ENCODE measurements around the gene ASPRV1. TPM values are rescaled to one million over a fixed set of nuclear protein-coding genes. Genes with fewer than 3 reads are reported as not detected.

Gene ASPRV1
- total RNA-seq, 2 experiments from 2014 or later, result 0.65 to 0.76 TPM

DNA sequence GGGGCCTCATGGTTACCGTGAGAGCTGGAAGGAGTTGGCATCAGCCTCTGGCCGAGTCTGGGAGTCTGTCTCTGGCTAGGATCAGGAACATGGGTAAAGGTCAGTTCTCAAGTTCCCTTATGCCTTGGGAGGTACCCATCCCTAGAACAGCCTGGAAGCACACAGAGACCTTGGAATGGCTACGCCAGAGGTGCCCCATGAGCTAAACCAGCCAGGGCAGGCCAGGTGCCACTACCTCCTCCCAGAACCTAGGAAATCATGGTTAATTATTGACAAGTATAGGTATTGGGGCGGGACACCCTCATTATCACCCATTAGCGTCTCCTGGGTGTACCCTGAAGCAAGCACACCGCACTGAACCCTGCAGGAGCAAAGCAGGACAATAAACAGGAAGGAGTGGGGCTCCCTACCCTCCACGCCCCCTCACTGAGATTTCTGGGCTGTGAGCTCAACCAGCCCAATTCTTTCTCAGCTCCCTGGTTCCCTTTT is 3.0 kb upstream of the ASPRV1 start:
- intact Hi-C loops (cut with micrococcal nuclease), result no loop called here
- Mint-ChIP-seq H3K36me3 (ENCODE audit: low read depth) (no peaks in the 10 kb centered on the region), H3K27me3 (no peaks in the 10 kb centered on the region), H3K27ac (no peak overlapping the region), H3K9me3 (no peaks in the 10 kb centered on the region), H3K4me3 (no peak overlapping the region), H3K4me1 (ENCODE audit: low read depth) (peaks cover 2% of the 10 kb centered on the region)
- TF ChIP-seq, protein P1, sequence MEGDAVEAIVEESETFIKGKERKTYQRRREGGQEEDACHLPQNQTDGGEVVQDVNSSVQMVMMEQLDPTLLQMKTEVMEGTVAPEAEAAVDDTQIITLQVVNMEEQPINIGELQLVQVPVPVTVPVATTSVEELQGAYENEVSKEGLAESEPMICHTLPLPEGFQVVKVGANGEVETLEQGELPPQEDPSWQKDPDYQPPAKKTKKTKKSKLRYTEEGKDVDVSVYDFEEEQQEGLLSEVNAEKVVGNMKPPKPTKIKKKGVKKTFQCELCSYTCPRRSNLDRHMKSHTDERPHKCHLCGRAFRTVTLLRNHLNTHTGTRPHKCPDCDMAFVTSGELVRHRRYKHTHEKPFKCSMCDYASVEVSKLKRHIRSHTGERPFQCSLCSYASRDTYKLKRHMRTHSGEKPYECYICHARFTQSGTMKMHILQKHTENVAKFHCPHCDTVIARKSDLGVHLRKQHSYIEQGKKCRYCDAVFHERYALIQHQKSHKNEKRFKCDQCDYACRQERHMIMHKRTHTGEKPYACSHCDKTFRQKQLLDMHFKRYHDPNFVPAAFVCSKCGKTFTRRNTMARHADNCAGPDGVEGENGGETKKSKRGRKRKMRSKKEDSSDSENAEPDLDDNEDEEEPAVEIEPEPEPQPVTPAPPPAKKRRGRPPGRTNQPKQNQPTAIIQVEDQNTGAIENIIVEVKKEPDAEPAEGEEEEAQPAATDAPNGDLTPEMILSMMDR (IDR thresholded peaks at IDR 0.05), result no peak
- ATAC-seq (no peak), DNase-seq (no peak)
- ChIA-PET CTCF (no interaction called here), POLR2A (interaction anchor here (0.5 to 1.0 kb wide), 2 partner anchors 24 to 31 kb away, joined by 3 read pairs; no protein-coding TSS in a partner anchor)

DNA sequence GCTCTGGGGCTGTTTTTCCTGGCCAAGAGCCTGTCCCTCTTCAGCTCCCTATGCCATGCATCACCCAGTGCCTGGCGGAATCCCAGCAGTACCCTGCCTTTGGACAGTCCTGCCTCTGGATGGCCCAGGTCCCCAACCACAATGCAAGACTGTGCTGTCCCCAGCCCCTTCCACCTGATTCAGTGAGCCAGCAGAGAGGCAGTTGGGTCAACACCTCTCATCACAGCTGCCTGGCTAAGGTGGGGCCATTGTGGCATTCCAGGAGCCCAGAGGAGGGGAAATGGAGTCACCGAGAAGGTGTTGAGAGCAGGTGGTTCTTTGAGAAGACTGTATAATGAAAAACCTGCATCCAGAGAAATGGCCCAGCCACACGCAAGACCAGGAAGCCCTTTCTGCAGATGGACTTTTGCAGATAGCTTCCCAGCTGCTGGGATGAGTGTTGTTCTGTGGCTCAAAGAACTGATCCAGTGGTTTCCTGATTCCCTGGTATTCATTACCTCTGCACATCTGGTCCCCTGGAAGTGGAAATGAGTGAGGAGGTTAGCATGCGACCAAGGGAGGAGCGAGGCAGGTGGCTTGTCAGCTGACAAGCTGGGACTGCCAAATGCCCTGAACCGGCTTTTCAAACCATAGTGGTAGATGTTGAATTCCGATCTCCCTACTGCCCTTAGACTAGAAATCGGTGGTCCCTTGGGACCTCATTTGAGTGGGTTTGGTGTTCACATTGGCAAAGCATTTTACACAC is 1.7 kb upstream of the ASPRV1 start:
- H3K4me1 Mint-ChIP-seq (ENCODE audit: low read depth), result peaks cover 2% of the 10 kb centered on the region
- ChIA-PET POLR2A (interaction anchor here (0.9 to 1.0 kb wide), 2 partner anchors 16 to 26 kb away, joined by 3 read pairs; no protein-coding TSS in a partner anchor), CTCF (no interaction called here)
- no peaks in the 10 kb centered on the region for H3K27me3 Mint-ChIP-seq
- H3K27ac Mint-ChIP-seq, result no peak overlapping the region
- ATAC-seq, result no peak
- DNase-seq, result no peak
- intact Hi-C loops (cut with micrococcal nuclease), result no loop called here
- H3K36me3 Mint-ChIP-seq (ENCODE audit: low read depth), result no peaks in the 10 kb centered on the region
- TF ChIP-seq, protein P1 (IDR thresholded peaks at IDR 0.05), result no peak
- H3K4me3 Mint-ChIP-seq, result no peak overlapping the region
- no peaks in the 10 kb centered on the region for H3K9me3 Mint-ChIP-seq

DNA sequence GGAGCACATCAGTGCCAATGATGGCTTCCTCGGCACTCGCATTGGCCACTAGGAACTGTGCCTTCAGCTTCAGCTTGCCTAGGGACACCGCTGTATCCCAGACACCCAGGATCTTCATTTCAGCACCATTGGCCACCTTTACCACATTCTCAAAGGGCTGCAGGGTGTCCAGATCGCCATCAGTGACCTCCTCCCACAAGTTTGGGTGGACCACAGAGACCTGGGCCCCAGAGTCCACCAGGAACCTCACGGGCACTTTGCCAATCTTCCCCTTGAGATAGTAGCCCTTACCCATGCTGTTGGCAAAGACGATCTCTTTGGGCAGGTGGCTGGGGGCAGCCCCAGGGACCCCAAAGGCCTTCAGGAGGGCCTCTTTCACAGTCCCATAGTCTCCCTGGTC is 610 bp downstream of the ASPRV1 start:
- H3K36me3 Mint-ChIP-seq (ENCODE audit: low read depth), result no peaks in the 10 kb centered on the region
- no peaks in the 10 kb centered on the region for H3K27me3 Mint-ChIP-seq
- H3K4me1 Mint-ChIP-seq (ENCODE audit: low read depth), result peaks cover 2% of the 10 kb centered on the region
- no peak for DNase-seq
- TF ChIP-seq, protein P1 (IDR thresholded peaks at IDR 0.05), result no peak
- ATAC-seq, result no peak
- no peaks in the 10 kb centered on the region for H3K9me3 Mint-ChIP-seq
- intact Hi-C loops (cut with micrococcal nuclease), result no loop called here
- CTCF ChIA-PET, result no interaction called here
- H3K4me3 Mint-ChIP-seq, result no peak overlapping the region
- POLR2A ChIA-PET, result no interaction called here
- no peak overlapping the region for H3K27ac Mint-ChIP-seq

DNA sequence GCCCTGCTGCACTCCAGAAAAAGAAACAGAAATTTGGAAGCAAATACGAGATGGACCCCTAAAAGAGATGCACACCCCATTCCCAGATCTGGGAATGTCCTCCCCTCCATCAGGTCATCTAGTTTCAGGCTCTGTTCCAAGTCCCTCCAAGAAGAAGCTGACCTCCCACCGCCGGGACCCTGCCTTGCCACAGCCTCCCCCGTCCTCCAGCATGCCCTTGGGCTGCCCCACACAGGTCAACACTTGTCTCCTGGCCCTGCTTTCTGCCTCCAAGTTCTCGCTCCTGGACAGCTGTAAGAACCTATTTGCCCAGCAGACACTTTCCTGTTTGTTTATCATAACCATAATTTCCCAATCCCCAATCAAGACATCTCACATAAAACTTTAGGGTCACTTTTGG is 2.0 kb downstream of the ASPRV1 start:
- ChIA-PET CTCF (no interaction called here), POLR2A (no interaction called here)
- intact Hi-C loops (cut with micrococcal nuclease), result no loop called here
- no peaks in the 10 kb centered on the region for H3K27me3 Mint-ChIP-seq
- no peaks in the 10 kb centered on the region for H3K4me1 Mint-ChIP-seq (ENCODE audit: low read depth)
- TF ChIP-seq, protein P1 (IDR thresholded peaks at IDR 0.05), result no peak
- no peak overlapping the region for H3K4me3 Mint-ChIP-seq
- H3K36me3 Mint-ChIP-seq (ENCODE audit: low read depth), result no peaks in the 10 kb centered on the region
- ATAC-seq, result no peak
- no peak for DNase-seq
- H3K9me3 Mint-ChIP-seq, result no peaks in the 10 kb centered on the region
- no peak overlapping the region for H3K27ac Mint-ChIP-seq

DNA sequence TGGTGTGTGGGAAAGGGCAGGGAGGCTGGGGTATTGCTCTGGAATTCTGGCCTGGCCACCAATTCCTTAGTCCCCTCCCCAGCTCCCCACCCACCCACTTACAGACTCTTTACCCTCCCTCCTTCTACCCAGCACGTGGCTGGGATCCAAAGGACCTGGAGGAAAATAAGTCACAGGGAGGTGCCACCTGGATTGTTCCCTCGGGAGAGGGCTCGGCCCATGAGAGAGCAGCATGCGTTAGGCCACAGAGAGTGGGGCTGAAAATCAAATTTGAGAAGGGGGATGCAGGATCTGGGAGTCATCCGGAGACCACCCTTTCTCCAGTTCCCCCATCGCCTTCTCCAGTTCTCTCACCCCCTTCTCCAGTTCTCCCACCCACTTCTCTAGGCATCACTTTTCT is 3.0 kb downstream of the ASPRV1 start:
- H3K36me3 Mint-ChIP-seq (ENCODE audit: low read depth), result no peaks in the 10 kb centered on the region
- ATAC-seq, result no peak
- POLR2A ChIA-PET, result no interaction called here
- intact Hi-C loops (cut with micrococcal nuclease), result no loop called here
- TF ChIP-seq, protein P1 (IDR thresholded peaks at IDR 0.05), result no peak
- H3K4me3 Mint-ChIP-seq, result no peak overlapping the region
- H3K4me1 Mint-ChIP-seq (ENCODE audit: low read depth), result no peaks in the 10 kb centered on the region
- no peak overlapping the region for H3K27ac Mint-ChIP-seq
- no peak for DNase-seq
- CTCF ChIA-PET, result no interaction called here
- no peaks in the 10 kb centered on the region for H3K27me3 Mint-ChIP-seq
- no peaks in the 10 kb centered on the region for H3K9me3 Mint-ChIP-seq
